Measurements from ENCODE around the gene CXCR5.
A peak's percentile ranks its signal among the peaks of the same experiment; 100 is the strongest.

Gene CXCR5

GRCh38 chr11:118912742-118913410 lies 29.2 kb downstream of the CXCR5 start:
- DNase-seq (ENCODE audit: low read depth), result no peak

- DNase-seq (ENCODE audit: low read depth), result no peak
These were observed 29.9 kb downstream of the CXCR5 start for GRCh38 chr11:118913411-118914125.

GRCh38 chr11:118914178-118914918 lies 30.7 kb downstream of the CXCR5 start:
- DNase-seq (ENCODE audit: low read depth), result peak; percentile 51

GRCh38 chr11:118914987-118915386 lies 31.3 kb downstream of the CXCR5 start:
- no peak for DNase-seq (ENCODE audit: low read depth)

- DNase-seq (ENCODE audit: low read depth), result no peak
These were observed 31.7 kb downstream of the CXCR5 start for GRCh38 chr11:118915396-118915795.

DNA sequence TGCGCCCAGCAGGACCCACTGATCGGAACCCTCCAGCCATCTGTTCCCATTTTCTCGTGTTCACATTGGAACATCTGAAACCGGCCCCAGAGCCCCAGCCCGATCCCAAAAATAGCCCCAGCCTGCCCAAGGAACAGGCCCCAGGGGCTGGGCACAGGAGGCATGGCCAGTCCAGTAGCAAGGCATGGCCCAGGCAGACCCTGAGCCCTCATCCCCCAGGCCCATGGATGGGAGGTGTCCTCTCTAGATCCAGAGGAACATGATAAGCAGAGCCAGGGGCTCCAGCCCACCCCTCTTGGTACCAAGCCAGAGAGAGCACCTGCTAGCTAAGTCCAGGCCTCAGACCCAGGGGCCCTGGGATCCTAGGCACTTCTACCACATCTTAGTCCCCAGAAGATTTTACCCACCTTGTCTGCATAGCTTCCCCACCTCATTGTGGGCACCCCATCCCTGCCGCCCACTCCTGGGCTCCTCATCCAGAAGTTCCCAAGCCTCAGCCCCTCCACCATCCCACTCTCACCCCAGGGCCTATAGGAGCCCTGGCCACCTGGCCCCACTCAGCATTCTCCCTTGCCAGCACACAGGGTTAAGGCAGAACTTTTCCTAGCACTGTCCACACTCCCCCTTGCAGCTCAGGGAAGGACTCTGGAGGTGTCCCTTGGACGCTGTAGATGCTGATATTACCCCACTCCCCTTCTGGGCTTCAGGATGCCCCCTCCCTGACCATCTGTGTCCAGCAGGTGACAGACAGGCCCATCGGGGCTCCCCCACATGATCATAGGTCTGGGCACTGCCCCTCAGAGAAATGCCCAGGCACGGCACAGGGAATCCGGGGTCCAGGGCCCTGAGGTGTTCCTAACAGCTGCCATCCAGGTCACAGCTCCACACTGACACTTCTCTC lies 32.5 kb downstream of the CXCR5 start:
- no peak for DNase-seq (ENCODE audit: low read depth)

DNA sequence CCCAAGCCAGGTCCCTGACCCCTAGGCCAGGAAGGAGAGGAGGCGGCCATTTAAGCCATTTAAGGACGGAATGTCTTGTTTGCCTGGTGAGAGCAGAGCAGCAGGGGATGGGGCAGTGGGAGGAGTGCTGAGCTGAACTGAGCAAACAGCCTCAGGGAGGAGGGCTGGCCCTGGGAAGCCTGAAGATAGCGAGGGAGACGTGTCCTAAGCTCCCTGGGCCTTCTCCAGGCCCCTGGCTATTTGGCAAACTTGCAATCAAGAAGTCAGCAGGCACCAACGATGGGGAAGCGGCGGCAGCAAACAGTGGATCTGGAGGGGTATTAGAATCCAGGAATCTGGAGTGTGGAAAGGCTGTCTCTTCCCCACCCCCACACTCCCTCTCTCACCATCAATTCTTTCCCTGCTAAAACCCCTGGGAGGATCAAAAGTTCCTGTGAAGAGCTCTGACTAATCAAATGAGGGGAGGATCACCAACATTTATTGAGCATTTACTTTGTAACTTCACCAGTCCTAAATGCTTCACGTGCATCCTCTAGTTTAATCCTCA lies 33.2 kb downstream of the CXCR5 start:
- no peak for DNase-seq (ENCODE audit: low read depth)

DNA sequence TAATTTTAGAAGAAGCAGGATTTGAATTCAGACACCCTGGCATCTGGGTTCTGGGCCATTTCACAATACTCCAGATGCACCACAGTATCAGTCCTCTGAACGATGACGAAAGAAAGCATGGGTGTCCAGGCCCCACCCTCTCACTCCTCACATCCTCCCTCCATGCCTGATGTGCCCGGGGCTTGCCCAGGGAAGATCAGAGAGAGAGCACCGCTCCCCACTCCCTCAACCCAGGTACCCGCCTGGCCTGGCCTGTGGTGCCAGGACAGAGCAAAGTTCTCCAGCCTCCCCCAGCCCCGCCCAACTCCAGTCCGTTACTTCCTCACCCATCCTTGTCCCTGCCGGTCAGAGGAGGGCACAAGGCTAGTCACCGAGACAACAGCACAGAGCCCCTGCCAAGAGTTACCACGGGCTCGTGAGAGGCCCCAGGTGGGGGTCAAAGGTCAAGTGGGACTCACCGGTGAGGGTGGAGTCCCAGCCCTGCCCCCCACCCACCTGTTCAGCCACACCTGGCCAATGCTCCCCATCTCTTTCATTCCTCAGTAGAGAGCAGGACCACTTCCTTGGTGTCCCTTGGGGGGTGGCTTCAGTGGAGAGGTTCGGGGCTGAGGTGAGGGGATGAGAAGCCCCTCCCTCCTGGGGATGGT lies 33.9 kb downstream of the CXCR5 start:
- peak; percentile 40 for DNase-seq (ENCODE audit: low read depth)

DNA sequence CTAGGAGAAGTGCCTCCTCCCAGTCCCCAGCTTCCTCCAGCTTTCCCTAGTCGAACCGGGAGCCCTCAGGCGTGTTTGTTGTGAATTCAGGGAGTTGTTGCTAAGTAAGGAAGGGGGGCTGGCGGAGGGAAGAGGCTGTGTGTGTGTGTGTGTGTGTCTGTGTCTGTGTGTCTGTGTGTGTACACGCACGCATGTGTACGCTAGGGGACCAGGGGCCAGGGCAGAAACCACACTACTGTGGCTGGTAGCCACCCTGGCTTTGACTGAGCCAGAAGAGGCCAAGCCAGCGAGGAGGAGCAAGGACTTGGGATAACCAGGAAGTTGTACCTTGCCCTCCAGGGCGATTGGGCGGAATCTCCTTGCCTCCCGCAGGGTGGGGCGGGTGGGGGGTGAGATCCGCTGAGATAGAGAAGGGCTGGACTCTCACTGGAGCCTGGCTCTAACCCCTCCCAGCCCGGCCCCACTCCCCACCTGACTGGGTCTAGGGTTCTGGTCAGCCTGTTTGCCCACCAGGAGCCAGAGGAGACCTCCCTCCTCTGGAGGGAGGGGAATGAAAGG lies 34.5 kb downstream of the CXCR5 start:
- DNase-seq (ENCODE audit: low read depth), result no peak

DNA sequence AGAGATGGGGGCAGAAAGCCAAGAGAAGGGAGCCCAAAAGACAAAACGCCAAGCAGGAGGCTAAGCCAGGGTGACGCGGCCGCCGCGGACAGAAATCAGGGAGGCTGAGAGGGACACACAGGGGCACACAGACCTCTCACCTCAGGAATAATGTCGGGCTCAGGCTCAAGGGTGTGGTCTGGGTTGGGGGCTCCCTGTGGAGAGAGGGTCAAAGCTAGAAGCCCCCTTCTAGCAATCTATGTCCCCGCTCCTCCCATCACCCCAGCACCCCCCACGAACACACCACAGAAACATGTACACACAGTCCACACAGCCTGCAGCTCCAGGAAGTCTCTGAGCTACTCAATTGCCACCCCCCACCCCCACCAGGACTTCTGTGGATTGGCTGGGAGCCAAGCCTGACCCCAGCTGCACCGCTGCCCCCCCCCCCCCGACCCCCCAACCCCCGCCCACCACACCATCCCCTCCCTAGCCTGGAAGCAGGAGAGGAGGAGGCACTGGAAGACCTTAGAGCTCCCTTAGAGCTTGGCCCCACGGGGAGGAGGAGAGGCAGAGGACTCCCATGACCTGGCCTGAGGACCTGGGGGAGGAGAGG lies 35.1 kb downstream of the CXCR5 start:
- no peak for DNase-seq (ENCODE audit: low read depth)

- DNase-seq (ENCODE audit: low read depth), result no peak
These were observed 37.6 kb downstream of the CXCR5 start for GRCh38 chr11:118921121-118921928.

DNA sequence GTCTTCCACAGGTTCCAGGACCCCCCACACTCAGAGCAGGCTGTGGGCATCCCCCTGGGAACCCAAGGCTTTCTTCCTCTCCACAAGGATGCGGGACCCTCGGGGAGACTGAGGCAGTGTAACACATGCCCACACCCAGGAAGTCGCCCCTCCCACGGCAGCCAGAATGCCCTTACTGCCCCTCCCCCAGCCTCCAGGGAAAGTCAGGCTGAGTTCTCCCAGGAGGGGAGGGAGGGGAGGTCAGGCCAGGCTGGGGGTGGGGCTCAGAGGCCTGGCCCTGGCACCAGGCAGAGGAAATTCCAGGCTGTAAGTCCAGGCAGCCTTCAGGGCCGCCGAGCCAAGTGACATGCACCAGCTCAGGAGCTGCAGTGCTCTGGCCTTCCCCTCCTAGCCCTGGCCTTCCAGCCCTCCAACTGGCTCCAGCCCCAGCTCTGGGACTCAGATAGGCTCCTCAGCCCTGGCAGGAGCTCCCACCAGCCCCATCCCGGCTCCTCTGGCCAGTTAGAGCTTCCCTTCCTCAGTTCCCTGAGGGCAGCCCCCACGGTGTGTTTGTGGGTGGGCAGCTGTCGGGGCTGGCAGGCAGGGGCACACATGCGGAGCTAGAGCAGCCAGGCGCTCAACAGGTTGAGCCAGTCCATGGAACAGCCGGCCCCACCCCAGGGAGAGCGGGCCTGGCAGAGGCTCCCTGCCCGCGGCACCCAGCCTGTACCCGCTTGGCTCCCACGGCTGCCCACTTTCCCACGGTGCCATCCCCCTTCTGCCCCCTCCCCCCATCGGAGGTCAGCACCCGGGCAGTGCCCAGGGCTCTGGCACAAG lies 38.4 kb downstream of the CXCR5 start:
- DNase-seq (ENCODE audit: low read depth), result no peak

- DNase-seq (ENCODE audit: low read depth), result no peak
These were observed 39.3 kb downstream of the CXCR5 start for GRCh38 chr11:118922745-118923627.

GRCh38 chr11:118923721-118924587 lies 40.3 kb downstream of the CXCR5 start:
- DNase-seq (ENCODE audit: low read depth), result no peak

GRCh38 chr11:118924591-118925585 lies 41.2 kb downstream of the CXCR5 start:
- no peak for DNase-seq (ENCODE audit: low read depth)
